H1 (cell line): ENCODE measurements around the gene PCDHGA11. TPM values are rescaled to one million over a fixed set of nuclear protein-coding genes. Genes with fewer than 3 reads are reported as not detected.

ENCODE experiments used
- CTCF ChIA-PET: fragments of 300-600 bp; sonication (Branson Sonifier 250); formaldehyde crosslinking; loops from one replicate; lab custom pipeline; 2021; ENCODE audit not compliant: partially characterized antibody; lab: Charles Lee
- POLR2A ChIA-PET: fragments of 300-600 bp; sonication (Branson Sonifier 250); formaldehyde crosslinking; loops from one replicate; lab custom pipeline; 2021; ENCODE audit warnings: inconsistent platforms; ENCODE audit not compliant: partially characterized antibody; lab: Charles Lee
- DNase-seq, 2 experiments: peaks; one replicate each; pipeline versions ENCODE4 v3.0.0 to v3.0.0-alpha.2; 2010 to 2022; ENCODE audit warnings: low spot score in 2 of 2, low read depth in 1 of 2, mixed read lengths in 1 of 2
- FAIRE-seq: peaks from 2 replicates; lab custom pipeline; 2011; peaks lifted over from hg19 to GRCh38; lab: Jason Lieb, UNC
- H2AFZ ChIP-seq: 2 replicates; pipeline ENCODE4 v1.8.1; 2012; ENCODE audit warnings: low read length, inconsistent platforms
- H2AK5ac ChIP-seq: 2 replicates; pipeline ENCODE4 v1.6.1; 2013; ENCODE audit warnings: low read depth, low read length
- H2BK120ac ChIP-seq: replicated peaks from 2 replicates; pipeline ENCODE3; 2013; ENCODE audit warnings: low read depth, low read length, inconsistent platforms
- H2BK12ac ChIP-seq: 2 replicates; pipeline ENCODE4 v1.6.1; 2013; ENCODE audit warnings: low read depth, low read length
- H2BK15ac ChIP-seq: 2 replicates; pipeline ENCODE4 v1.6.1; 2013; ENCODE audit warnings: low read length
- H2BK20ac ChIP-seq: 2 replicates; pipeline ENCODE4 v1.6.1; 2013; ENCODE audit warnings: low read length
- H2BK5ac ChIP-seq: 2 replicates; pipeline ENCODE4 v1.6.1; 2013; ENCODE audit warnings: low read depth, low read length
- H3K14ac ChIP-seq: 2 replicates; pipeline ENCODE4 v1.6.1; 2013; ENCODE audit warnings: inconsistent platforms; ENCODE audit not compliant: insufficient read length
- H3K18ac ChIP-seq: 2 replicates; pipeline ENCODE4 v1.6.1; 2013; ENCODE audit warnings: low read length; ENCODE audit errors: extremely low read depth
- H3K23ac ChIP-seq: 2 replicates; pipeline ENCODE4 v1.6.1; 2013; ENCODE audit warnings: inconsistent platforms; ENCODE audit not compliant: insufficient read length
- H3K23me2 ChIP-seq: 2 replicates; pipeline ENCODE4 v1.6.1; 2013; ENCODE audit warnings: low read depth, low read length
- H3K27ac ChIP-seq: 2 replicates; pipeline ENCODE4 v1.6.1; 2011; ENCODE audit warnings: low read depth, low read length, inconsistent platforms
- H3K27me3 ChIP-seq, 4 experiments: replicated peaks in 1 of 4; 1 replicate in 1 of 4; 2 replicates in 3 of 4; pipeline versions ENCODE4 v1.6.1 to v1.8.1; 2011 to 2013; ENCODE audit warnings: low read length in 3 of 4, mild to moderate bottlenecking in 3 of 4, inconsistent platforms in 2 of 4, mixed read lengths in 2 of 4, moderate library complexity in 1 of 4; ENCODE audit not compliant: control insufficient read depth in 3 of 4, insufficient read depth in 3 of 4; ENCODE audit errors: extremely low read depth in 1 of 4
- H3K36me3 ChIP-seq, 4 experiments: 2 replicates each; pipeline versions ENCODE4 v1.6.1 to v1.8.1; 2011 to 2013; ENCODE audit warnings: mild to moderate bottlenecking in 4 of 4, low read length in 3 of 4, moderate library complexity in 2 of 4, control low read depth in 1 of 4, inconsistent platforms in 1 of 4; ENCODE audit not compliant: insufficient read depth in 4 of 4, control insufficient read depth in 2 of 4
- H3K4ac ChIP-seq: replicated peaks from 2 replicates; pipeline ENCODE3; 2013; ENCODE audit warnings: low read length, low read depth, mixed read lengths, inconsistent platforms; ENCODE audit not compliant: insufficient read length
- H3K4me1 ChIP-seq, 4 experiments: replicated peaks in 1 of 4; 1 replicate in 1 of 4; 2 replicates in 3 of 4; pipeline versions ENCODE4 v1.6.1 to v1.8.1; 2011 to 2013; ENCODE audit warnings: low read length in 3 of 4, inconsistent platforms in 2 of 4, mixed read lengths in 1 of 4; ENCODE audit not compliant: insufficient read depth in 4 of 4, control insufficient read depth in 3 of 4
- H3K4me2 ChIP-seq, 2 experiments: 2 replicates each; pipeline versions ENCODE4 v1.6.1 to v1.8.1; 2011 to 2013; ENCODE audit warnings: low read depth in 2 of 2, low read length in 2 of 2, control low read depth in 1 of 2, inconsistent platforms in 1 of 2, mild to moderate bottlenecking in 1 of 2; ENCODE audit not compliant: insufficient read depth in 1 of 2
- H3K4me3 ChIP-seq, 4 experiments: fragments of 200-600, 300-600 bp in 1 of 4; sonication (generic), shearing (Covaris generic), sonication (Bioruptor Twin) in 1 of 4; 2 replicates each; pipeline versions ENCODE4 v1.5.1 to v1.8.1; 2011 to 2016; ENCODE audit warnings: low read length in 4 of 4, low read depth in 3 of 4, control low read depth in 2 of 4, inconsistent platforms in 2 of 4, mild to moderate bottlenecking in 2 of 4, mixed read lengths in 1 of 4, moderate library complexity in 1 of 4; ENCODE audit not compliant: insufficient read depth in 2 of 4; ENCODE audit errors: extremely low read depth in 1 of 4
- H3K56ac ChIP-seq: replicated peaks from 2 replicates; pipeline ENCODE3; 2013; ENCODE audit warnings: low read depth, mild to moderate bottlenecking, mixed read lengths, low read length, inconsistent platforms; ENCODE audit not compliant: insufficient read length
- H3K79me1 ChIP-seq: 2 replicates; pipeline ENCODE4 v1.6.1; 2013; ENCODE audit warnings: low read depth, low read length, control low read depth
- H3K79me2 ChIP-seq, 2 experiments: 2 replicates each; pipeline versions ENCODE4 v1.6.1 to v1.8.1; 2012 to 2013; ENCODE audit warnings: low read length in 2 of 2, mild to moderate bottlenecking in 2 of 2, inconsistent platforms in 1 of 2; ENCODE audit not compliant: insufficient read depth in 2 of 2, control insufficient read depth in 1 of 2
- H3K9ac ChIP-seq, 4 experiments: replicated peaks in 1 of 4; 1 replicate in 1 of 4; 2 replicates in 3 of 4; pipeline versions ENCODE4 v1.6.1 to v1.8.1; 2011 to 2013; ENCODE audit warnings: low read depth in 3 of 4, low read length in 3 of 4, control low read depth in 2 of 4, mild to moderate bottlenecking in 2 of 4, moderate library complexity in 2 of 4, inconsistent platforms in 1 of 4; ENCODE audit errors: extremely low read depth in 1 of 4
- H3K9me3 ChIP-seq, 2 experiments: 2 replicates each; pipeline versions ENCODE4 v1.6.1 to v1.8.1; 2012 to 2013; ENCODE audit warnings: mild to moderate bottlenecking in 2 of 2, moderate library complexity in 2 of 2, control low read depth in 1 of 2, inconsistent platforms in 1 of 2, low read depth in 1 of 2, low read length in 1 of 2, mixed read lengths in 1 of 2; ENCODE audit not compliant: insufficient read depth in 2 of 2
- H4K20me1 ChIP-seq, 2 experiments: replicated peaks in 1 of 2; 2 replicates each; pipeline versions ENCODE3 to v1.8.1; 2011 to 2013; ENCODE audit warnings: inconsistent platforms in 2 of 2, low read length in 2 of 2, mild to moderate bottlenecking in 1 of 2; ENCODE audit not compliant: insufficient read depth in 2 of 2, control insufficient read depth in 1 of 2
- H4K5ac ChIP-seq: 2 replicates; pipeline ENCODE4 v1.6.1; 2013; ENCODE audit warnings: low read length, low read depth, mixed read lengths, inconsistent platforms; ENCODE audit not compliant: insufficient read length
- H4K8ac ChIP-seq: 2 replicates; pipeline ENCODE4 v1.8.0; 2013; ENCODE audit warnings: mild to moderate bottlenecking, moderate library complexity, low read length, inconsistent platforms; ENCODE audit not compliant: insufficient read depth; ENCODE audit errors: extremely low read depth
- H4K91ac ChIP-seq: replicated peaks from 2 replicates; pipeline ENCODE3; 2013; ENCODE audit warnings: low read length, mixed read lengths, inconsistent platforms; ENCODE audit not compliant: insufficient read length
- CBX8 ChIP-seq: fragments of 300-800, 300-1000 bp; sonication (generic); IDR thresholded peaks from 2 replicates; pipeline ENCODE4 v1.7.1; 2016; ENCODE audit warnings: low read depth, low read length, borderline replicate concordance
- CEBPB ChIP-seq: IDR thresholded peaks from 2 replicates; pipeline ENCODE4 v1.6.1; 2012; ENCODE audit warnings: low read depth, low read length
- CTBP2 ChIP-seq: IDR thresholded peaks from 2 replicates; pipeline ENCODE4 v1.7.0; 2011; ENCODE audit warnings: borderline replicate concordance, mild to moderate bottlenecking, moderate library complexity, mixed read lengths, low read length; ENCODE audit not compliant: insufficient read depth, insufficient read length
- NRF1 ChIP-seq: IDR thresholded peaks from 2 replicates; pipeline ENCODE4 v1.6.1; 2011; ENCODE audit warnings: mild to moderate bottlenecking, low read depth, low read length, improper control_type of control experiment
- POLR2A ChIP-seq, 2 experiments: IDR thresholded peaks; 1 replicate in 1 of 2; 2 replicates in 1 of 2; pipeline ENCODE4 v1.6.1; 2011; ENCODE audit warnings: low read depth in 2 of 2, low read length in 2 of 2, mild to moderate bottlenecking in 2 of 2; ENCODE audit errors: control extremely low read depth in 1 of 2
- WGBS, 2 experiments: shearing (Covaris generic) in 1 of 2; methylation state at CpG; one replicate each; pipeline versions ENCODE4 v1.1.6 to v1.1.7; 2013 to 2015; ENCODE audit warnings: low lambda C conversion rate in 2 of 2, mixed read lengths in 2 of 2, inconsistent platforms in 1 of 2, low coverage in 1 of 2, missing lambda C conversion rate in 1 of 2; ENCODE audit not compliant: insufficient replicate concordance in 2 of 2, insufficient coverage in 1 of 2, insufficient read length in 1 of 2; ENCODE audit errors: extremely low coverage in 1 of 2, missing lambda C conversion rate in 1 of 2; 5-methylcytosine and 5-hydroxymethylcytosine counted together
- polyA plus RNA-seq, 7 experiments: library from polyadenylated mRNA; depleted of rRNA in 3 of 7; stranded (reverse) in 5 of 7; unstranded in 2 of 7; fragments of >200 nt in 5 of 7; fragments of 200-250 nt in 2 of 7; gene quantifications; 1 replicate in 5 of 7; 2 replicates in 1 of 7; 4 replicates in 1 of 7; pipeline versions ENCODE4 v1.2.1 to v1.2.3, GENCODE V29; 2011 to 2013; ENCODE audit warnings: missing spikeins in 2 of 7, mixed read lengths in 2 of 7
- total RNA-seq: library from RNA; stranded (reverse); fragmentation: NEBNext Ultra II Directional; extraction: Animal tissue kit (Norgen Biotek cat#: 25700); gene quantifications from 2 replicates; pipeline ENCODE4 v1.2.1, GENCODE V29; 2021

PCDHGA11 gene
- total and polyA plus RNA-seq, 2 of the 8 experiments (the other 6 are each of a cell fraction or from before 2014, with no cell fraction given): 2.2 to 8.2 TPM

- no peak overlapping the region for H2BK15ac ChIP-seq
- no peak overlapping the region for H3K27ac ChIP-seq
- H2AK5ac ChIP-seq: no peak overlapping the region
- H3K4me1 ChIP-seq: no peaks in the 10 kb centered on the region
- no peak overlapping the region for H3K4ac ChIP-seq
- H3K23ac ChIP-seq: no peak overlapping the region
- H3K14ac ChIP-seq: no peak overlapping the region
- H2BK12ac ChIP-seq: no peak overlapping the region
- H4K5ac ChIP-seq: no peak overlapping the region
- H3K79me1 ChIP-seq: no peaks in the 10 kb centered on the region
- H3K36me3 ChIP-seq: peaks cover 0 to 12% (median 0%) of the 10 kb centered on the region in 4 experiments; a peak in 1 of 8 replicates
- no peak for TF ChIP-seq CBX8
- no peak for TF ChIP-seq POLR2A (IDR thresholded peaks at IDR 0.05; ENCODE audit: control extremely low read depth in 1 of 2, low read depth in 2 of 2, low read length in 2 of 2)
- no peak for TF ChIP-seq NRF1
- TF ChIP-seq CTBP2: no peak
- TF ChIP-seq CEBPB: no peak
- no peak for FAIRE-seq
- no peaks in the 10 kb centered on the region for H4K20me1 ChIP-seq
- no peak overlapping the region for H3K4me3 ChIP-seq
- no peaks in the 10 kb centered on the region for H3K27me3 ChIP-seq
- ChIA-PET CTCF (interaction anchor here (0.6 to 23.3 kb wide), 17 partner anchors 10 to 248 kb away, joined by 3 to 1236 read pairs (median 4); partner anchors contain the start of genes PCDHGA10, PCDHGA11, PCDHGA8 and PCDHGB1), POLR2A (no interaction called here)
- H3K9ac ChIP-seq: no peak overlapping the region
- no peak overlapping the region for H2AFZ ChIP-seq
- no peak overlapping the region for H4K8ac ChIP-seq
- H3K18ac ChIP-seq: no peak overlapping the region
- DNase-seq: no peak
- H3K79me2 ChIP-seq: no peaks in the 10 kb centered on the region
- H2BK120ac ChIP-seq: no peak overlapping the region
- no peak overlapping the region for H2BK20ac ChIP-seq
- H2BK5ac ChIP-seq: no peak overlapping the region
- H3K56ac ChIP-seq: no peak overlapping the region
- no peak overlapping the region for H4K91ac ChIP-seq
- peaks cover 2% of the 10 kb centered on the region; the same call in 1 of the 2 replicates for H3K23me2 ChIP-seq
- 88% methylated on average over 22 of the region's 22 CpGs; no CpG with 5 or more reads in 1 of the 2 experiments for WGBS, 2 experiments
- H3K9me3 ChIP-seq: peaks cover 26 to 40% of the 10 kb centered on the region in 2 experiments
- H3K4me2 ChIP-seq: no peak overlapping the region
Observed at GRCh38 chr5:141403387-141403786, 17.5 kb upstream of the PCDHGA11 start.
